HepG2 (cell line): ENCODE results near the gene CKB. TPM values are rescaled to one million over a fixed set of nuclear protein-coding genes. Genes with fewer than 3 reads are reported as not detected.

Experiments
- AHDC1 ChIP-seq: sonication (generic); formaldehyde crosslinking; IDR thresholded peaks from 2 replicates; pipeline ENCODE4 v1.5.1; 2020; ENCODE audit warnings: mild to moderate bottlenecking, missing genetic modification reagents, borderline replicate concordance
- AKAP8 ChIP-seq: sonication (generic); formaldehyde crosslinking; IDR thresholded peaks from 2 replicates; pipeline ENCODE4 v1.5.1; 2020; ENCODE audit warnings: mild to moderate bottlenecking, missing genetic modification reagents
- HOXA3 ChIP-seq: sonication (generic); formaldehyde crosslinking; IDR thresholded peaks from 2 replicates; pipeline ENCODE4 v1.5.0; 2020; ENCODE audit warnings: missing genetic modification reagents
- IKZF5 ChIP-seq: IDR thresholded peaks from 2 replicates; pipeline ENCODE4 v1.6.1; 2018; ENCODE audit warnings: missing genetic modification reagents, mild to moderate bottlenecking, missing compliant biosample characterization
- KAT2B ChIP-seq: fragments of 150-350 bp; IDR thresholded peaks from 2 replicates; pipeline ENCODE4 v1.6.1; 2014; ENCODE audit warnings: low read depth, low read length, borderline replicate concordance
- KDM1A ChIP-seq: IDR thresholded peaks from 2 replicates; pipeline ENCODE4 v1.6.1; 2016; ENCODE audit warnings: missing compliant biosample characterization
- LCORL ChIP-seq, 2 experiments: fragments of 450-650 bp in 1 of 2; sonication (generic) in 1 of 2; formaldehyde crosslinking in 1 of 2; IDR thresholded peaks; 2 replicates each; pipeline versions ENCODE4 v1.5.0 to v1.6.1; 2017 to 2020; ENCODE audit warnings: antibody characterized with exemption in 1 of 2, missing genetic modification reagents in 1 of 2
- MNT ChIP-seq: fragments of 450-650 bp; IDR thresholded peaks from 2 replicates; pipeline ENCODE4 v1.6.1; 2016
- NFKB2 ChIP-seq: sonication (generic); formaldehyde crosslinking; IDR thresholded peaks from 2 replicates; pipeline ENCODE4 v1.4.0; 2020; ENCODE audit warnings: missing genetic modification reagents, borderline replicate concordance
- RCOR2 ChIP-seq: IDR thresholded peaks from 2 replicates; pipeline ENCODE4 v1.6.1; 2016; ENCODE audit warnings: missing biosample characterization, missing genetic modification reagents
- RORA ChIP-seq: sonication (generic); formaldehyde crosslinking; IDR thresholded peaks from 2 replicates; pipeline ENCODE4 v1.5.0; 2020; ENCODE audit warnings: mild to moderate bottlenecking, missing genetic modification reagents, moderate library complexity
- SAFB2 ChIP-seq: sonication (generic); formaldehyde crosslinking; IDR thresholded peaks from 2 replicates; pipeline ENCODE4 v1.5.1; 2020; ENCODE audit warnings: missing genetic modification reagents, low read depth, mild to moderate bottlenecking, borderline replicate concordance
- SP5 ChIP-seq: IDR thresholded peaks from 2 replicates; pipeline ENCODE4 v1.6.1; 2016; ENCODE audit warnings: low read depth, borderline replicate concordance
- SPEN ChIP-seq: sonication (generic); formaldehyde crosslinking; IDR thresholded peaks from 2 replicates; pipeline ENCODE4 v1.5.1; 2020; ENCODE audit warnings: low read depth, mild to moderate bottlenecking, missing genetic modification reagents
- ZBTB33 ChIP-seq: sonication (generic); formaldehyde crosslinking; IDR thresholded peaks from 2 replicates; pipeline ENCODE4 v1.4.0; 2020; ENCODE audit warnings: missing genetic modification reagents
- ZC3H4 ChIP-seq: sonication (generic); formaldehyde crosslinking; IDR thresholded peaks from 2 replicates; pipeline ENCODE4 v1.4.0; 2020; ENCODE audit warnings: missing genetic modification reagents, borderline replicate concordance
- ZNF335 ChIP-seq: sonication (generic); formaldehyde crosslinking; IDR thresholded peaks from 2 replicates; pipeline ENCODE4 v1.4.0; 2020; ENCODE audit warnings: missing genetic modification reagents
- ZNF501 ChIP-seq: sonication (generic); formaldehyde crosslinking; IDR thresholded peaks from 2 replicates; pipeline ENCODE4 v1.5.1; 2020; ENCODE audit warnings: mild to moderate bottlenecking, moderate library complexity, missing genetic modification reagents
- ZNF772 ChIP-seq: sonication (generic); formaldehyde crosslinking; IDR thresholded peaks from 2 replicates; pipeline ENCODE4 v1.5.0; 2020; ENCODE audit warnings: mild to moderate bottlenecking, missing genetic modification reagents
- polyA plus RNA-seq, 8 experiments: library from polyadenylated mRNA; depleted of rRNA in 3 of 8; stranded (reverse) in 7 of 8; unstranded in 1 of 8; fragments of >200 nt; fragmentation: Illumina TruSeq in 4 of 8; extraction: Trizol in 4 of 8; gene quantifications; 2 replicates each; pipeline versions ENCODE4 v1.2.1 to v1.2.3, GENCODE V29; 2011 to 2016; ENCODE audit warnings: low read depth in 4 of 8, missing spikeins in 1 of 8, mixed read lengths in 1 of 8; ENCODE audit not compliant: insufficient read depth in 1 of 8
- total RNA-seq, 5 experiments: library from RNA; depleted of rRNA; stranded (reverse); fragments of >200 nt; fragmentation: Illumina TruSeq; extraction: Trizol; gene quantifications; 2 replicates each; pipeline ENCODE4 v1.2.3, GENCODE V29; 2016; ENCODE audit warnings: low read depth in 1 of 5

CKB gene
- total and polyA plus RNA-seq, 2 of the 13 experiments (the other 11 are each of a cell fraction or from before 2014, with no cell fraction given): 82.3 to 217 TPM

- TF ChIP-seq AHDC1 (CRISPR knock-in tag) (no peak), MNT (no peak), SAFB2 (no peak), KAT2B (no peak), KDM1A (CRISPR knock-in tag) (no peak), LCORL (IDR thresholded peaks at IDR 0.05) (no peak), LCORL (CRISPR knock-in tag; IDR thresholded peaks at IDR 0.05) (0 out of 2 replicates have a peak, but pooled peaks have one; percentile 28), RORA (CRISPR knock-in tag) (no peak), SPEN (CRISPR knock-in tag) (0 out of 2 replicates have a peak, but pooled peaks have one; percentile 43), HOXA3 (peak; percentile 44; the same call in 1 of the 2 replicates), NFKB2 (CRISPR knock-in tag) (peak; percentile 72; the same call in 1 of the 2 replicates), SP5 (CRISPR knock-in tag) (no peak), RCOR2 (CRISPR knock-in tag) (no peak), ZNF772 (CRISPR knock-in tag) (no peak), ZNF501 (CRISPR knock-in tag) (0 out of 2 replicates have a peak, but pooled peaks have one; percentile 30), AKAP8 (CRISPR knock-in tag) (0 out of 2 replicates have a peak, but pooled peaks have one; percentile 23), IKZF5 (peak; percentile 41; the same call in 1 of the 2 replicates), ZBTB33 (CRISPR knock-in tag) (0 out of 2 replicates have a peak, but pooled peaks have one; percentile 38), ZNF335 (CRISPR knock-in tag) (no peak), ZC3H4 (CRISPR knock-in tag) (no peak)
These were observed 24.2 kb upstream of the CKB start (continued) for GRCh38 chr14:103546652-103547454.
